ENCODE data around the gene ZDHHC19.

The ZDHHC19 gene

GRCh38 chr3:196225763-196226364 is 14.7 kb upstream of the ZDHHC19 start:
- no peak for ATAC-seq (ENCODE audit: low read depth)
- Histone ChIP-seq H3K27ac (ENCODE audit: poor library complexity, severe bottlenecking) (no peak overlapping the region), H3K9me3 (ENCODE audit: severe bottlenecking) (no peaks in the 10 kb centered on the region), H3K27me3 (ENCODE audit: insufficient read depth, poor library complexity, severe bottlenecking) (no peaks in the 10 kb centered on the region), H3K4me1 (ENCODE audit: insufficient read depth, poor library complexity, severe bottlenecking) (no peaks in the 10 kb centered on the region), H3K36me3 (ENCODE audit: low read depth) (no peaks in the 10 kb centered on the region), H3K4me3 (ENCODE audit: severe bottlenecking) (no peak overlapping the region)
- no peak for TF ChIP-seq CTCF (IDR thresholded peaks at IDR 0.05; ENCODE audit: poor library complexity, severe bottlenecking)
- DNase-seq (ENCODE audit: low spot score) = no peak

- Histone ChIP-seq H3K9me3 (ENCODE audit: severe bottlenecking) (no peaks in the 10 kb centered on the region), H3K4me1 (ENCODE audit: insufficient read depth, poor library complexity, severe bottlenecking) (no peaks in the 10 kb centered on the region), H3K27ac (ENCODE audit: poor library complexity, severe bottlenecking) (no peak overlapping the region), H3K27me3 (ENCODE audit: insufficient read depth, poor library complexity, severe bottlenecking) (no peaks in the 10 kb centered on the region), H3K4me3 (ENCODE audit: severe bottlenecking) (no peak overlapping the region), H3K36me3 (ENCODE audit: low read depth) (no peaks in the 10 kb centered on the region)
- no peak for DNase-seq (ENCODE audit: low spot score)
- TF ChIP-seq CTCF (IDR thresholded peaks at IDR 0.05; ENCODE audit: poor library complexity, severe bottlenecking) = no peak
- ATAC-seq (ENCODE audit: low read depth) = no peak
Observed at GRCh38 chr3:196225086-196225485, 13.9 kb upstream of the ZDHHC19 start.

GRCh38 chr3:196222876-196223595 is 11.8 kb upstream of the ZDHHC19 start:
- Histone ChIP-seq H3K9me3 (ENCODE audit: severe bottlenecking) (no peaks in the 10 kb centered on the region), H3K27me3 (ENCODE audit: insufficient read depth, poor library complexity, severe bottlenecking) (no peaks in the 10 kb centered on the region), H3K4me1 (ENCODE audit: insufficient read depth, poor library complexity, severe bottlenecking) (peaks cover 6% of the 10 kb centered on the region), H3K27ac (ENCODE audit: poor library complexity, severe bottlenecking) (no peak overlapping the region), H3K36me3 (ENCODE audit: low read depth) (no peaks in the 10 kb centered on the region), H3K4me3 (ENCODE audit: severe bottlenecking) (no peak overlapping the region)
- DNase-seq (ENCODE audit: low spot score) = no peak
- no peak for TF ChIP-seq CTCF (IDR thresholded peaks at IDR 0.05; ENCODE audit: poor library complexity, severe bottlenecking)
- peak; percentile 22; the same call in 1 of the 3 replicates for ATAC-seq (ENCODE audit: low read depth)

DNA sequence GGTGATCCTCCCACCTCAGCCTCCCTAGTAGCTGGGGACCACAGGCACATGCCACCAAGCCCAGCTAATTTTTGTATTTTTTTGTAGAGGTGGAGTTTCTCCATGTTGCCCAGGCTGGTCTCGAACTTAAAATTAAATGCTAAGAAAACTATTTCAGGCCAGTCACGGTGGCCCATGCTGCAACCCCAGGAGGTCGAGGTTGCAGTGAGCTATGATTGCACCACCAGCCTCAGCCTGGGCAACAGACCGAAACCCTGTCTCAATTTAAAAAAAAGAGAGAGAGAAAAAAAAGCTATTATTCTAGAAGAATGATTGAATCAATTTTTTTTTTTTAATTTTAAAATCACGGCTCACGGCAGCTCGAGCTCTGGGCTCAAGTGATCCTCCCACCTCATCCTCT is 9.8 kb upstream of the ZDHHC19 start:
- Histone ChIP-seq H3K27ac (ENCODE audit: poor library complexity, severe bottlenecking) (no peak overlapping the region), H3K36me3 (ENCODE audit: low read depth) (no peaks in the 10 kb centered on the region), H3K27me3 (ENCODE audit: insufficient read depth, poor library complexity, severe bottlenecking) (no peaks in the 10 kb centered on the region), H3K4me1 (ENCODE audit: insufficient read depth, poor library complexity, severe bottlenecking) (peaks cover 6% of the 10 kb centered on the region), H3K4me3 (ENCODE audit: severe bottlenecking) (no peak overlapping the region), H3K9me3 (ENCODE audit: severe bottlenecking) (no peaks in the 10 kb centered on the region)
- no peak for TF ChIP-seq CTCF (IDR thresholded peaks at IDR 0.05; ENCODE audit: poor library complexity, severe bottlenecking)
- DNase-seq (ENCODE audit: low spot score) (no peak), ATAC-seq (ENCODE audit: low read depth) (no peak)

- no peaks in the 10 kb centered on the region for H3K36me3 ChIP-seq (ENCODE audit: low read depth)
- no peak for DNase-seq (ENCODE audit: low spot score)
- TF ChIP-seq CTCF (IDR thresholded peaks at IDR 0.05; ENCODE audit: poor library complexity, severe bottlenecking) = no peak
- H3K27me3 ChIP-seq (ENCODE audit: insufficient read depth, poor library complexity, severe bottlenecking) = no peaks in the 10 kb centered on the region
- no peak overlapping the region for H3K4me3 ChIP-seq (ENCODE audit: severe bottlenecking)
- H3K4me1 ChIP-seq (ENCODE audit: insufficient read depth, poor library complexity, severe bottlenecking) = peaks cover 6% of the 10 kb centered on the region
- H3K27ac ChIP-seq (ENCODE audit: poor library complexity, severe bottlenecking) = no peak overlapping the region
- H3K9me3 ChIP-seq (ENCODE audit: severe bottlenecking) = no peaks in the 10 kb centered on the region
- no peak for ATAC-seq (ENCODE audit: low read depth)
Observed at GRCh38 chr3:196220587-196220986, 9.4 kb upstream of the ZDHHC19 start.

Measured in RWPE2 (cell line).